SK-N-MC (cell line): ENCODE measurements around the gene GSE1.

Experiments
- DNase-seq: peaks from one replicate; pipeline ENCODE4 v3.0.0-alpha.2; 2011; ENCODE audit warnings: low read depth, low spot score
- H3K27ac ChIP-seq: fragments of 200-600 bp; sonication (generic); 2 replicates; pipeline ENCODE4 v1.5.1; 2016; ENCODE audit warnings: mixed run types
- H3K36me3 ChIP-seq: fragments of 200-600 bp; sonication (generic); 2 replicates; pipeline ENCODE4 v1.6.1; 2017; ENCODE audit warnings: antibody characterized with exemption, low read length, mixed read lengths; ENCODE audit not compliant: insufficient read depth
- H3K4me3 ChIP-seq: fragments of 200-600 bp; sonication (generic); 2 replicates; pipeline ENCODE4 v1.5.1; 2016
- H3K9ac ChIP-seq: fragments of 200-600 bp; sonication (generic); 2 replicates; pipeline ENCODE4 v1.8.0; 2017; ENCODE audit warnings: mixed run types, mixed read lengths; ENCODE audit not compliant: insufficient read length
- H3K9me3 ChIP-seq: fragments of 200-600 bp; sonication (generic); 2 replicates; pipeline ENCODE4 v1.6.1; 2017; ENCODE audit warnings: low read depth, mild to moderate bottlenecking, antibody characterized with exemption, low read length, moderate library complexity, mixed read lengths
- EZH2 ChIP-seq: fragments of 200-600 bp; sonication (generic); IDR thresholded peaks from one replicate; pipeline ENCODE4 v1.6.1; 2017; ENCODE audit warnings: antibody characterized with exemption
- FOXP2 ChIP-seq: optimal IDR thresholded peaks from 2 replicates; pipeline ENCODE3; 2011; ENCODE audit warnings: mild to moderate bottlenecking, moderate library complexity; ENCODE audit not compliant: insufficient read depth; ENCODE audit errors: extremely low read length, control extremely low read depth
- POLR2AphosphoS5 ChIP-seq: IDR thresholded peaks from 2 replicates; pipeline ENCODE4 v1.6.1; 2012; ENCODE audit warnings: mild to moderate bottlenecking, low read depth, low read length, borderline replicate concordance

Gene GSE1

GRCh38 chr16:85710732-85711131 lies 97.6 kb downstream of the GSE1 start:
- no peak for DNase-seq
- Histone ChIP-seq H3K4me3 (no peak overlapping the region), H3K36me3 (no peaks in the 10 kb centered on the region), H3K27ac (no peak overlapping the region), H3K9me3 (no peaks in the 10 kb centered on the region), H3K9ac (no peak overlapping the region)
- TF ChIP-seq POLR2AphosphoS5: no peak
- no peak for TF ChIP-seq EZH2
- no peak for TF ChIP-seq FOXP2

- H3K27ac ChIP-seq: no peak overlapping the region
These were observed 99.0 kb downstream of the GSE1 start for GRCh38 chr16:85711982-85712587.

GRCh38 chr16:85712801-85713200 lies 99.7 kb downstream of the GSE1 start:
- no peak overlapping the region for H3K27ac ChIP-seq
- TF ChIP-seq FOXP2 (no peak), POLR2AphosphoS5 (no peak), EZH2 (no peak)
- H3K4me3 ChIP-seq: no peak overlapping the region
- DNase-seq: no peak
- H3K9ac ChIP-seq: no peak overlapping the region
- H3K9me3 ChIP-seq: no peaks in the 10 kb centered on the region
- H3K36me3 ChIP-seq: no peaks in the 10 kb centered on the region

More at GRCh38 chr16:85711982-85712587, 99.0 kb downstream of the GSE1 start:
- no peak for TF ChIP-seq POLR2AphosphoS5
- TF ChIP-seq FOXP2: no peak
- TF ChIP-seq EZH2: no peak
- no peaks in the 10 kb centered on the region for H3K9me3 ChIP-seq
- H3K4me3 ChIP-seq: no peak overlapping the region
- no peak overlapping the region for H3K9ac ChIP-seq
- no peaks in the 10 kb centered on the region for H3K36me3 ChIP-seq
- no peak for DNase-seq

GRCh38 chr16:85715169-85716021 lies 102.3 kb downstream of the GSE1 start:
- TF ChIP-seq POLR2AphosphoS5 (no peak), EZH2 (no peak), FOXP2 (no peak)
- no peaks in the 10 kb centered on the region for H3K36me3 ChIP-seq
- no peaks in the 10 kb centered on the region for H3K9me3 ChIP-seq
- H3K9ac ChIP-seq: no peak overlapping the region
- H3K4me3 ChIP-seq: no peak overlapping the region
- DNase-seq: no peak
- H3K27ac ChIP-seq: no peak overlapping the region

GRCh38 chr16:85716022-85716679 lies 103.0 kb downstream of the GSE1 start:
- no peak for TF ChIP-seq POLR2AphosphoS5
- no peak for TF ChIP-seq FOXP2
- TF ChIP-seq EZH2: no peak
- no peaks in the 10 kb centered on the region for H3K36me3 ChIP-seq
- no peak for DNase-seq
- H3K9ac ChIP-seq: no peak overlapping the region
- no peak overlapping the region for H3K27ac ChIP-seq
- no peak overlapping the region for H3K4me3 ChIP-seq
- no peaks in the 10 kb centered on the region for H3K9me3 ChIP-seq

- no peak for TF ChIP-seq FOXP2
- TF ChIP-seq EZH2: no peak
- TF ChIP-seq POLR2AphosphoS5: no peak
- no peak overlapping the region for H3K27ac ChIP-seq
- H3K9ac ChIP-seq: no peak overlapping the region
- H3K36me3 ChIP-seq: no peaks in the 10 kb centered on the region
- no peaks in the 10 kb centered on the region for H3K9me3 ChIP-seq
- DNase-seq: no peak
- no peak overlapping the region for H3K4me3 ChIP-seq
These were observed 103.5 kb downstream of the GSE1 start for GRCh38 chr16:85716680-85717038.

GRCh38 chr16:85717393-85718152 lies 104.5 kb downstream of the GSE1 start:
- H3K9ac ChIP-seq: no peak overlapping the region
- no peaks in the 10 kb centered on the region for H3K9me3 ChIP-seq
- no peaks in the 10 kb centered on the region for H3K36me3 ChIP-seq
- TF ChIP-seq EZH2 (no peak), POLR2AphosphoS5 (no peak), FOXP2 (no peak)
- no peak overlapping the region for H3K4me3 ChIP-seq
- DNase-seq: no peak
- no peak overlapping the region for H3K27ac ChIP-seq

- no peaks in the 10 kb centered on the region for H3K9me3 ChIP-seq
- no peaks in the 10 kb centered on the region for H3K36me3 ChIP-seq
- H3K4me3 ChIP-seq: no peak overlapping the region
- no peak overlapping the region for H3K9ac ChIP-seq
- DNase-seq: no peak
- no peak overlapping the region for H3K27ac ChIP-seq
- TF ChIP-seq POLR2AphosphoS5 (no peak), EZH2 (no peak), FOXP2 (no peak)
These were observed 105.0 kb downstream of the GSE1 start for GRCh38 chr16:85718153-85718477.
